Caco-2 (cell line): ENCODE data around the gene KMT2D. TPM values are rescaled to one million over a fixed set of nuclear protein-coding genes. Genes with fewer than 3 reads are reported as not detected.

Experiments used
- BruUV-seq: library from RNA; stranded (reverse); fragments of 400-500 nt; replicated peaks from 2 replicates; lab custom pipeline; 2021; lab: Mats Ljungman, UMichigan
- CTCF ChIA-PET: fragments of 300-600 bp; sonication (Branson Sonifier 250); formaldehyde crosslinking; loops from one replicate; lab custom pipeline; 2022; ENCODE audit warnings: antibody characterized with exemption; lab: Charles Lee
- POLR2A ChIA-PET: fragments of 300-600 bp; sonication (Branson Sonifier 250); formaldehyde crosslinking; loops from one replicate; lab custom pipeline; 2022; ENCODE audit warnings: antibody characterized with exemption; lab: Charles Lee
- DNase-seq, 2 experiments: peaks; one replicate each; pipeline versions ENCODE4 v3.0.0 to v3.0.0-alpha.2; 2020 to 2022
- H3K27me3 ChIP-seq: replicated peaks from 2 replicates; pipeline ENCODE4 v1.6.0; 2011; ENCODE audit warnings: low read length; ENCODE audit not compliant: control insufficient read depth, insufficient read depth
- H3K36me3 ChIP-seq: 2 replicates; pipeline ENCODE4 v1.5.1; 2011; ENCODE audit warnings: low read length; ENCODE audit not compliant: control insufficient read depth, insufficient read depth
- H3K4me1 ChIP-seq: fragments of 250-450 bp; sonication (Bioruptor Pico); 2 replicates; pipeline ENCODE4 v1.5.1; 2020; ENCODE audit warnings: mild to moderate bottlenecking
- H3K4me3 ChIP-seq: 2 replicates; pipeline ENCODE4 v1.5.1; 2011; ENCODE audit warnings: low read depth, mild to moderate bottlenecking, control low read depth, low read length
- H3K9me3 ChIP-seq: fragments of 250-450 bp; sonication (Bioruptor Pico); 2 replicates; pipeline ENCODE4 v1.5.1; 2020; ENCODE audit warnings: mild to moderate bottlenecking, moderate library complexity
- H3K27ac Mint-ChIP-seq: one replicate; pipeline ENCODE4 v1.8.0; 2022; ENCODE audit warnings: mixed read lengths; ENCODE audit not compliant: unreplicated experiment
- H3K27me3 Mint-ChIP-seq: one replicate; pipeline ENCODE4 v1.8.0; 2022; ENCODE audit warnings: mixed read lengths; ENCODE audit not compliant: insufficient read depth, unreplicated experiment
- H3K36me3 Mint-ChIP-seq: one replicate; pipeline ENCODE4 v1.8.0; 2022; ENCODE audit warnings: mild to moderate bottlenecking, mixed read lengths; ENCODE audit not compliant: insufficient read depth, unreplicated experiment
- H3K4me1 Mint-ChIP-seq: one replicate; pipeline ENCODE4 v1.8.0; 2022; ENCODE audit warnings: low read depth, mixed read lengths; ENCODE audit not compliant: unreplicated experiment
- H3K4me3 Mint-ChIP-seq: one replicate; pipeline ENCODE4 v1.8.0; 2022; ENCODE audit warnings: mild to moderate bottlenecking, moderate library complexity, mixed read lengths; ENCODE audit not compliant: unreplicated experiment
- H3K9me3 Mint-ChIP-seq: one replicate; pipeline ENCODE4 v1.8.0; 2022; ENCODE audit warnings: mixed read lengths; ENCODE audit not compliant: unreplicated experiment
- intact Hi-C: fragments of 100-400 bp; cut with micrococcal nuclease; formaldehyde crosslinking; loops from one replicate; pipeline ENCODE4 v1.10.0; 2022; ENCODE audit not compliant: unreplicated experiment
- total RNA-seq: library from RNA; stranded (reverse); gene quantifications from 2 replicates; pipeline ENCODE4 v1.2.3, GENCODE V29; 2022
- TF ChIP-seq, protein P1 (sequence below), 2 experiments: fragments of 200-600 bp in 1 of 2; IDR thresholded peaks; 1 replicate in 1 of 2; 2 replicates in 1 of 2; pipeline versions ENCODE4 v1.5.1 to v1.8.0; 2011 to 2022; ENCODE audit warnings: antibody characterized with exemption in 1 of 2, control low read depth in 1 of 2, inconsistent platforms in 1 of 2, low read depth in 1 of 2, low read length in 1 of 2, mild to moderate bottlenecking in 1 of 2, moderate library complexity in 1 of 2; ENCODE audit not compliant: insufficient read depth in 1 of 2, severe bottlenecking in 1 of 2, unreplicated experiment in 1 of 2

Gene KMT2D
- total RNA-seq, 1 experiment from 2014 or later, result 139 TPM

DNA sequence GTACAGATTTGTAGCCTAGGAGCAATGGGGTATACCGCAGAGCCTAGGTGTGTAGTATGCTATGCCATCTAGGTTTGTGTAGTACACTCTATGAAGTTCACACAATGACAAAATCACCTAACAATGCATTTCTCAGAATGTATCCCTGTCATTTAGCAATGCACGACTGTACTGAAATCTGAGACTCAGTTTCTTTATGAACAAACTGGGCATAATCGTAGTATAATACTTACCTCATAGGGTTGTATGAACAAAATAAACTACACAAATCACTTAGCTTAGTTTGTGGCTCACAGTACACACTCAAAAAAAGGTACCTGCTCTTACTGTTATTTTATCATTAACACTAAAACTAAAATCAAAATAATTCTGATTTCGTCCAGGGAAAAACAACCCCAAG lies 35.1 kb downstream of the KMT2D start:
- H3K4me1 Mint-ChIP-seq, result no peaks in the 10 kb centered on the region
- H3K27ac Mint-ChIP-seq, result no peak overlapping the region
- no peak for DNase-seq
- H3K9me3 Mint-ChIP-seq, result no peaks in the 10 kb centered on the region
- intact Hi-C loops, result no loop called here
- BruUV-seq, result no TSS peak
- H3K4me3 Mint-ChIP-seq, result no peak overlapping the region
- Histone ChIP-seq H3K9me3 (no peaks in the 10 kb centered on the region), H3K36me3 (peaks cover 12% of the 10 kb centered on the region), H3K4me1 (no peaks in the 10 kb centered on the region), H3K4me3 (no peak overlapping the region), H3K27me3 (no peaks in the 10 kb centered on the region)
- TF ChIP-seq, protein P1, sequence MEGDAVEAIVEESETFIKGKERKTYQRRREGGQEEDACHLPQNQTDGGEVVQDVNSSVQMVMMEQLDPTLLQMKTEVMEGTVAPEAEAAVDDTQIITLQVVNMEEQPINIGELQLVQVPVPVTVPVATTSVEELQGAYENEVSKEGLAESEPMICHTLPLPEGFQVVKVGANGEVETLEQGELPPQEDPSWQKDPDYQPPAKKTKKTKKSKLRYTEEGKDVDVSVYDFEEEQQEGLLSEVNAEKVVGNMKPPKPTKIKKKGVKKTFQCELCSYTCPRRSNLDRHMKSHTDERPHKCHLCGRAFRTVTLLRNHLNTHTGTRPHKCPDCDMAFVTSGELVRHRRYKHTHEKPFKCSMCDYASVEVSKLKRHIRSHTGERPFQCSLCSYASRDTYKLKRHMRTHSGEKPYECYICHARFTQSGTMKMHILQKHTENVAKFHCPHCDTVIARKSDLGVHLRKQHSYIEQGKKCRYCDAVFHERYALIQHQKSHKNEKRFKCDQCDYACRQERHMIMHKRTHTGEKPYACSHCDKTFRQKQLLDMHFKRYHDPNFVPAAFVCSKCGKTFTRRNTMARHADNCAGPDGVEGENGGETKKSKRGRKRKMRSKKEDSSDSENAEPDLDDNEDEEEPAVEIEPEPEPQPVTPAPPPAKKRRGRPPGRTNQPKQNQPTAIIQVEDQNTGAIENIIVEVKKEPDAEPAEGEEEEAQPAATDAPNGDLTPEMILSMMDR (IDR thresholded peaks at IDR 0.05; ENCODE audit: insufficient read depth in 1 of 2, low read depth in 1 of 2, low read length in 1 of 2, severe bottlenecking in 1 of 2, unreplicated experiment in 1 of 2), result no peak
- no peaks in the 10 kb centered on the region for H3K27me3 Mint-ChIP-seq
- ChIA-PET POLR2A (no interaction called here), CTCF (interaction anchor here (0.7 kb wide), 1 partner anchor 11 kb away, joined by 3 read pairs; no protein-coding TSS in a partner anchor)
- peaks cover 90% of the 10 kb centered on the region for H3K36me3 Mint-ChIP-seq

DNA sequence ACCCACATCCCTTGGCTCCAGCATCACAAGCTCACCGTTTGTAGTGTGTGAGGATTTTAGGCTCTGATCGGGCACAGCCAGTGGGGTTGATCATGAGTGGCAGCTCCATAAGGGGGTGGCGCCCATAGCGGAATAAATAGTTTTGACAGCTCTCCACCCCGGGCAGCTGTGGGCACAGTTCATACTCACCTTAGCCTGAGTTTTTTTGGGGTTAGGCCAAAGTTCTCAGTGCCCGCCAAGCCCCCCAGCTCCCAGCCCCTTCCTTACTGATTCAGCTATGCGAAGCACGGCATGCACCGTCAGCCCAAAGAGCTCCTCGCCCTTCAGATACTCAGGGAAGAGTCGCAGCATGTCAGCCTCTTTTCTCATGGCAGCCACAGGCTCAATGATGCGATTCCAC lies 36.1 kb downstream of the KMT2D start:
- H3K4me3 ChIP-seq, result no peak overlapping the region
- no peak overlapping the region for H3K4me3 Mint-ChIP-seq
- no peaks in the 10 kb centered on the region for H3K27me3 Mint-ChIP-seq
- no peaks in the 10 kb centered on the region for H3K4me1 ChIP-seq
- H3K9me3 Mint-ChIP-seq, result no peaks in the 10 kb centered on the region
- CTCF ChIA-PET, result interaction anchor here (0.5 kb wide), 1 partner anchor 54 kb away, joined by 3 read pairs; no protein-coding TSS in a partner anchor
- intact Hi-C loops, result no loop called here
- H3K9me3 ChIP-seq, result no peaks in the 10 kb centered on the region
- H3K36me3 ChIP-seq, result peaks cover 12% of the 10 kb centered on the region
- BruUV-seq, result no TSS peak
- no peak overlapping the region for H3K27ac Mint-ChIP-seq
- no peak for DNase-seq
- peaks cover 88% of the 10 kb centered on the region for H3K36me3 Mint-ChIP-seq
- no peaks in the 10 kb centered on the region for H3K27me3 ChIP-seq
- TF ChIP-seq, protein P1 (IDR thresholded peaks at IDR 0.05; ENCODE audit: insufficient read depth in 1 of 2, low read depth in 1 of 2, low read length in 1 of 2, severe bottlenecking in 1 of 2, unreplicated experiment in 1 of 2), result no peak
- H3K4me1 Mint-ChIP-seq, result peaks cover 2% of the 10 kb centered on the region
- POLR2A ChIA-PET, result interaction anchor here (0.6 kb wide), 1 partner anchor 235 kb away, joined by 7 read pairs; no protein-coding TSS in a partner anchor

DNA sequence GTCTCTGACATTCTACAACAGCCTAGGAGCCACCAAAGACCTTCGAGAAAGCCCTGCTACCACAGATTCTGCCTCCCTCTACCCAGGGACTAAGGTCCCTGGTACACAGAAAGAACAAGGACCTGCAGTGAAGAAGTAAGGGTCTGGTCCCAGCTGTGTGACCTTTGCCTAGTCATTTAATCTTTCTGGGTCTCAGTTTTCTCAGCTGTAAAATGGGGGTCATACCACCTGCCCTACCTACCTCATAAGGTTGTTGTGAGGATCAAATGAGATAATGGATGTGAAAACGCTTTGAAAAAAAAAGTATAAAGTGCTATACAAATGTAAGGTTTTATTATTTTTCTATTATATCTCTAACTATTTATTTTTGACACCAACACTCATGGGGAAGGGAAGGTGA lies 36.8 kb downstream of the KMT2D start:
- no peaks in the 10 kb centered on the region for H3K9me3 Mint-ChIP-seq
- no peaks in the 10 kb centered on the region for H3K27me3 ChIP-seq
- H3K4me1 ChIP-seq, result no peaks in the 10 kb centered on the region
- no peak for DNase-seq
- no peak overlapping the region for H3K4me3 ChIP-seq
- H3K4me3 Mint-ChIP-seq, result no peak overlapping the region
- no peaks in the 10 kb centered on the region for H3K9me3 ChIP-seq
- TF ChIP-seq, protein P1 (IDR thresholded peaks at IDR 0.05; ENCODE audit: insufficient read depth in 1 of 2, low read depth in 1 of 2, low read length in 1 of 2, severe bottlenecking in 1 of 2, unreplicated experiment in 1 of 2), result no peak
- peaks cover 88% of the 10 kb centered on the region for H3K36me3 Mint-ChIP-seq
- no peak overlapping the region for H3K27ac Mint-ChIP-seq
- peaks cover 9% of the 10 kb centered on the region for H3K4me1 Mint-ChIP-seq
- BruUV-seq, result no TSS peak
- H3K27me3 Mint-ChIP-seq, result no peaks in the 10 kb centered on the region
- POLR2A ChIA-PET, result no interaction called here
- H3K36me3 ChIP-seq, result peaks cover 12% of the 10 kb centered on the region
- intact Hi-C loops, result no loop called here
- CTCF ChIA-PET, result interaction anchor here (0.5 kb wide), 1 partner anchor 54 kb away, joined by 3 read pairs; no protein-coding TSS in a partner anchor
